Mesenchymal stem cell (in vitro differentiated cells and primary cell): ENCODE data around the gene TPGS1.

Source experiments
- DNase-seq: peaks from one replicate; pipeline ENCODE4 v3.0.0-alpha.2; 2013
- H2AFZ ChIP-seq: one replicate; pipeline ENCODE4 v1.6.1; 2013; ENCODE audit warnings: low read depth, mild to moderate bottlenecking, control low read depth, inconsistent platforms, low read length, moderate library complexity
- H2AK5ac ChIP-seq: 2 replicates; pipeline ENCODE4 v1.6.1; 2013; ENCODE audit warnings: low read length, moderate library complexity, mild to moderate bottlenecking, inconsistent platforms; ENCODE audit not compliant: severe bottlenecking
- H2BK120ac ChIP-seq: one replicate; pipeline ENCODE4 v1.6.1; 2013; ENCODE audit warnings: low read depth, mild to moderate bottlenecking, inconsistent platforms, low read length, moderate library complexity
- H2BK12ac ChIP-seq, 2 experiments: one replicate each; pipeline ENCODE4 v1.6.1; 2013; ENCODE audit warnings: inconsistent platforms in 2 of 2, low read length in 2 of 2, mild to moderate bottlenecking in 2 of 2, moderate library complexity in 2 of 2, control low read depth in 1 of 2
- H2BK15ac ChIP-seq: one replicate; pipeline ENCODE4 v1.6.1; 2013; ENCODE audit warnings: mild to moderate bottlenecking, low read depth, inconsistent platforms; ENCODE audit not compliant: poor library complexity, severe bottlenecking
- H2BK5ac ChIP-seq: 2 replicates; pipeline ENCODE4 v1.6.1; 2013; ENCODE audit warnings: low read depth, mild to moderate bottlenecking, low read length, control low read depth, inconsistent platforms; ENCODE audit not compliant: poor library complexity, severe bottlenecking
- H3K14ac ChIP-seq, 2 experiments: one replicate each; pipeline ENCODE4 v1.6.1; 2013; ENCODE audit warnings: inconsistent platforms in 2 of 2, low read length in 2 of 2, control low read depth in 1 of 2, mild to moderate bottlenecking in 1 of 2, moderate library complexity in 1 of 2
- H3K18ac ChIP-seq, 2 experiments: one replicate each; pipeline ENCODE4 v1.6.1; 2013; ENCODE audit warnings: inconsistent platforms in 2 of 2, low read length in 2 of 2, control low read depth in 1 of 2, low read depth in 1 of 2, mild to moderate bottlenecking in 1 of 2
- H3K23ac ChIP-seq, 2 experiments: one replicate each; pipeline ENCODE4 v1.6.1; 2013; ENCODE audit warnings: inconsistent platforms in 2 of 2, low read length in 2 of 2, mild to moderate bottlenecking in 2 of 2, moderate library complexity in 2 of 2, control low read depth in 1 of 2
- H3K27ac ChIP-seq: 2 replicates; pipeline ENCODE4 v1.5.1; 2013; ENCODE audit warnings: mild to moderate bottlenecking, moderate library complexity, low read length, control low read depth, inconsistent platforms; ENCODE audit not compliant: poor library complexity, severe bottlenecking
- H3K27me3 ChIP-seq, 2 experiments: 2 replicates each; pipeline versions ENCODE4 v1.6.1 to v1.7.0; 2013; ENCODE audit warnings: low read length in 2 of 2, mild to moderate bottlenecking in 2 of 2, moderate library complexity in 2 of 2, control low read depth in 1 of 2, inconsistent platforms in 1 of 2; ENCODE audit not compliant: control insufficient read depth in 1 of 2, insufficient read depth in 1 of 2
- H3K36me3 ChIP-seq, 2 experiments: 2 replicates each; pipeline versions ENCODE4 v1.6.1 to v1.7.0; 2013; ENCODE audit warnings: low read length in 2 of 2, control low read depth in 1 of 2, inconsistent platforms in 1 of 2, low read depth in 1 of 2, mild to moderate bottlenecking in 1 of 2; ENCODE audit not compliant: insufficient read depth in 2 of 2, control insufficient read depth in 1 of 2
- H3K4ac ChIP-seq, 2 experiments: one replicate each; pipeline ENCODE4 v1.6.1; 2013; ENCODE audit warnings: inconsistent platforms in 2 of 2, low read length in 2 of 2, mild to moderate bottlenecking in 2 of 2, moderate library complexity in 2 of 2, control low read depth in 1 of 2, low read depth in 1 of 2
- H3K4me1 ChIP-seq: 2 replicates; pipeline ENCODE4 v1.6.1; 2013; ENCODE audit warnings: low read depth, low read length, control low read depth; ENCODE audit not compliant: control insufficient read depth, insufficient read depth
- H3K4me2 ChIP-seq: 2 replicates; pipeline ENCODE4 v1.6.1; 2013; ENCODE audit warnings: low read length, mild to moderate bottlenecking, inconsistent platforms; ENCODE audit not compliant: poor library complexity, severe bottlenecking
- H3K4me3 ChIP-seq, 2 experiments: 2 replicates each; pipeline versions ENCODE4 v1.5.1 to v1.7.0; 2013; ENCODE audit warnings: low read length in 2 of 2, mild to moderate bottlenecking in 2 of 2, control low read depth in 1 of 2, low read depth in 1 of 2; ENCODE audit not compliant: insufficient read depth in 1 of 2
- H3K79me1 ChIP-seq: replicated peaks from 2 replicates; pipeline ENCODE4 v1.6.1; 2013; ENCODE audit warnings: mild to moderate bottlenecking, control low read depth, low read length, inconsistent platforms; ENCODE audit not compliant: poor library complexity, severe bottlenecking
- H3K9ac ChIP-seq: 2 replicates; pipeline ENCODE4 v1.7.0; 2013; ENCODE audit warnings: mild to moderate bottlenecking, low read length, moderate library complexity
- H3K9me3 ChIP-seq: 2 replicates; pipeline ENCODE4 v1.7.0; 2013; ENCODE audit warnings: mild to moderate bottlenecking, low read length; ENCODE audit not compliant: control insufficient read depth
- H4K8ac ChIP-seq: one replicate; pipeline ENCODE4 v1.6.1; 2013; ENCODE audit warnings: inconsistent platforms, mild to moderate bottlenecking, low read length, moderate library complexity
- H4K91ac ChIP-seq: one replicate; pipeline ENCODE4 v1.6.1; 2013; ENCODE audit warnings: mild to moderate bottlenecking, low read length, inconsistent platforms
- WGBS: methylation state at CpG from one replicate; pipeline ENCODE4 v1.1.7; 2013; ENCODE audit warnings: mixed read lengths; 5-methylcytosine and 5-hydroxymethylcytosine counted together

Gene TPGS1

DNA sequence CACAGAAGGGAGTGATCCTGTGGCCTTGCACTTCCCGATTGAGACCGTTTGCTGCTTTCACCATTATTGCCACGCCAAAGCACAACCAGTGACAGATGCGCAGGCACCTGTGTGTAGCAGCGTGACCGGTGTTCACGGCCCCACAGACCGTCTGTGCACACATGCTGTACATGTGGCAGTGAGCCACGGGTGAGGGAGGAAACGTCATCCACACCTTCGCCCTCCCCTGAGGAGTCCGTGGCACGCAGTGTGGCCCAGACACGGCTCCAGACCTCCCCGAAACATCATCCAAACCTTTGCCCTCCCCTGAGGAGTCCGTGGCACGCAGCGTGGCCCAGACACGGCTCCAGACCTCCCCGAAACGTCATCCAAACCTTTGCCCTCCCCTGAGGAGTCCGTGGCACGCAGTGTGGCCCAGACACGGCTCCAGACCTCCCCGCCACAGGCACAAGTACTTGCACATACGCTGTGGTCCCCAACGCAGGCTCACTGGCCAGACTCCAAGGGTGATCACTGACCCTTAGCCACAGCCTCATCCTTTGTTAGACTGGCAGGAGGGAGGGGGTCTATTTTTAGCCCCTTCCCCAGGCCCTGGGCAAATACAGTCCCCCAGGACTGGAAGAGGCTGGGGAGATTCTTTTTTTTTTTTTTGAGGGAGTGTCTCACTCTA is 38.6 kb upstream of the TPGS1 start:
- H2BK120ac ChIP-seq, result no peak overlapping the region

DNA sequence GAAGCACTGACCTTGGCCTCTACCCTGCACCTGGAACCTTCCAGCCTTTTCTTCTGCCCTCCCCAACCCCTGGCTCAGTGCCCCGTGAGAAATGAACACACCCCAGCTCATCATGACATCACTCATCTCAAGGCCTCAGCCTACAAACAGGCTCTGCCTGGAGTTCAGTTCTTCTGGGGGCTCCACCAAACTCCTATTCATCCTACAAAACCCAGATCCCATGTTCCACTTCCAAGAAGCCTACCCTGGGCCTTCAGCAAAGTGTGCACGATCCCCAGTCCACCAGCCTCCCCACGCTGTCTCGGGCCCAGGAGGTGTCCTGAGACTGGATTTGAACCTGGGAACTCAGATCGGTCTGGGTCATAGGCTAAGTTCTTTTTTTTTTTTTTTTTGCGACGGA is 37.5 kb upstream of the TPGS1 start:
- Histone ChIP-seq H3K79me1 (no peaks in the 10 kb centered on the region), H3K18ac (no peak overlapping the region), H2BK5ac (no peak overlapping the region), H3K27me3 (peaks cover 0 to 7% of the 10 kb centered on the region in 2 experiments), H3K4me2 (no peak overlapping the region), H2BK15ac (no peak overlapping the region), H3K27ac (no peak overlapping the region), H3K36me3 (no peaks in the 10 kb centered on the region), H3K4me3 (no peak overlapping the region), H3K9me3 (no peaks in the 10 kb centered on the region), H2BK12ac (no peak overlapping the region), H2AK5ac (no peak overlapping the region), H2BK120ac (no peak overlapping the region), H3K23ac (no peak overlapping the region), H3K14ac (no peak overlapping the region), H3K4ac (no peak overlapping the region), H2AFZ (no peak overlapping the region), H3K9ac (no peak overlapping the region), H3K4me1 (peaks cover 6% of the 10 kb centered on the region), H4K8ac (no peak overlapping the region), H4K91ac (no peak overlapping the region)
- WGBS, result 85% methylated on average over 7 of the region's 7 CpGs
- no peak for DNase-seq

More for the DNA sequence above, 38.6 kb upstream of the TPGS1 start:
- Histone ChIP-seq H3K79me1 (no peaks in the 10 kb centered on the region), H2BK15ac (no peak overlapping the region), H3K36me3 (no peaks in the 10 kb centered on the region), H3K9me3 (no peaks in the 10 kb centered on the region), H3K27me3 (no peaks in the 10 kb centered on the region), H3K4me2 (no peak overlapping the region), H4K8ac (no peak overlapping the region), H2BK12ac (no peak overlapping the region), H3K4me3 (no peak overlapping the region), H4K91ac (no peak overlapping the region), H2AFZ (no peak overlapping the region), H3K23ac (no peak overlapping the region), H3K9ac (no peak overlapping the region), H3K18ac (no peak overlapping the region), H3K14ac (no peak overlapping the region), H3K4me1 (peaks cover 5% of the 10 kb centered on the region), H2AK5ac (no peak overlapping the region), H3K27ac (no peak overlapping the region), H3K4ac (no peak overlapping the region), H2BK5ac (no peak overlapping the region)
- DNase-seq, result no peak
- WGBS, result 93% methylated on average over 27 of the region's 27 CpGs

DNA sequence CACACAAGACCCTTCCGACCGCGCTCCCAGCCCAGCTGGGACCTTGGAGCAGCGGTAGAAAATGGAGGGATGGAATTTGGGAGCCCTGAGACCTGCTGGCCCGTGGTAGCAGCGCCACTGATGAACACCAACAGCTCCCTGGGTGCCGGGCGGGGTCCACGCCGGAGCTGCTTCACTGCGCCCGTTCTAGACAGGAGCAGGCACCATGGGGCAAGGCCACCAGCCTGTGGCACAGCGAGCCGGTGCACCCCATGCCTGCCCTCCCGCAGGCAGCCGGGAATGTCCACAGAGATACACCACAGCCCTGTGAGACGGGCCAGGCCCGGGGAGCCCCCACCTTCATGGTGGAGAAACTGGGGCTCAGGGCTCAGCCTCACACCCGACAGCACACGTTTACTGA is 36.6 kb upstream of the TPGS1 start:
- Histone ChIP-seq H2BK5ac (no peak overlapping the region), H3K23ac (no peak overlapping the region), H2AFZ (no peak overlapping the region), H3K9ac (no peak overlapping the region), H3K14ac (no peak overlapping the region), H3K4me2 (no peak overlapping the region), H3K79me1 (no peaks in the 10 kb centered on the region), H2BK15ac (no peak overlapping the region), H3K18ac (no peak overlapping the region), H3K27me3 (peaks cover 0 to 13% of the 10 kb centered on the region in 2 experiments), H3K36me3 (no peaks in the 10 kb centered on the region), H2AK5ac (no peak overlapping the region), H3K9me3 (no peaks in the 10 kb centered on the region), H3K4me3 (no peak overlapping the region), H3K4ac (no peak overlapping the region), H3K27ac (no peak overlapping the region), H4K91ac (no peak overlapping the region), H3K4me1 (peaks cover 6% of the 10 kb centered on the region), H2BK120ac (no peak overlapping the region), H2BK12ac (no peak overlapping the region), H4K8ac (no peak overlapping the region)
- WGBS, result 92% methylated on average over 19 of the region's 20 CpGs
- DNase-seq, result no peak

DNA sequence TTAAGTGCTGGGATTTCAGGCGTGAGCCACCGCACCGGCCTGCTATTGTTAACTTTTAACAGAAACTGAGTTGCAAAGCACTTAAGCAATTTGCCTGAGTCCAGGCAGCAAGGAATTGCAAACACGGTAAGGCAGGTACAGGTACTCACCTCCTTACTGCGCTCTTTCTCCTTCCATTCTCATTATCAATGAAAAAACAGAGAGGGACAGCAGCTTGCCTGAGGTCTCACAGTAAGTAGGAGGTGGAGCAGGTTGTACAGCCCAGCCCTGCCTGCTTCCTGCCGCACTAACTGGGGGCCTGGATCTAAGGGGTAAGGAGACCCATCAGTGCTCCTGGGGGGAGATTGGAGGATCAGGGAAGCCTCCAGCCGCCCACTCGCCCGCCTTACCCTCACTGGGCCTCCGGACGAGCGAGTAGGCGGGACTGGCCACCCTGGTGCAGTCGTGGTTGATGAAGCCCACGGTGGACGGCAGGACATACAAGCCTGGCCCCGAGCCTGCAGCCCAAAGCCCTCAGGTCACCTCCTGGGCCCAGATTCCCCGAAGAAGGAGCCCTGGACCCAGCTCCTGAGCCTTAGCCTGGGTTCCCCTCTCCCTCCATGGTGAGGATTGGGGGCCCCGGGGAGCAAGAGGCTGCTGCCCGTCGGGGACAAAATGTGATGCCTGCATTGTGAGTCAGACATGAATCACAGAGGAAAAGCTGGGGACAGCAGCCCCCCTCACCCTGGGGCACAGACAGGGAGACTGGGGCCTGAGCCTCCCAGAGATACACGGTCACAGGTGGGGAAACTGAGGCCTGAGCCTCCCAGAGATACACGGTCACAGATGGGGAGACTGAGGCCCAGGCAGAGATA is 35.1 kb upstream of the TPGS1 start:
- Histone ChIP-seq H3K9me3 (no peaks in the 10 kb centered on the region), H3K27ac (no peak overlapping the region), H2AK5ac (no peak overlapping the region), H3K14ac (no peak overlapping the region), H4K91ac (no peak overlapping the region), H2BK5ac (no peak overlapping the region), H2BK15ac (no peak overlapping the region), H3K36me3 (no peaks in the 10 kb centered on the region), H3K79me1 (no peaks in the 10 kb centered on the region), H3K9ac (no peak overlapping the region), H3K4me2 (no peak overlapping the region), H4K8ac (peak overlapping the region; percentile 39), H3K4me3 (no peak overlapping the region), H3K27me3 (peaks cover 0 to 13% of the 10 kb centered on the region in 2 experiments), H2AFZ (no peak overlapping the region), H3K4me1 (peaks cover 6% of the 10 kb centered on the region), H2BK120ac (peak overlapping the region; percentile 22), H3K4ac (no peak overlapping the region), H2BK12ac (no peak overlapping the region), H3K18ac (no peak overlapping the region), H3K23ac (peak overlapping the region in 1 of 2 experiments; percentile 34)
- DNase-seq, result no peak
- 68% methylated on average over 22 of the region's 23 CpGs for WGBS
